NCI-H460 (cell line): ENCODE measurements around the gene CD80. TPM values are rescaled to one million over a fixed set of nuclear protein-coding genes. Genes with fewer than 3 reads are reported as not detected.

Experiments used
- DNase-seq: peaks from one replicate; pipeline ENCODE4 v3.0.0-alpha.2; 2016; ENCODE audit warnings: low read depth; ENCODE audit errors: extremely low read depth
- total RNA-seq: library from RNA; depleted of rRNA; stranded (reverse); fragments of >200 nt; shearing (Covaris generic); gene quantifications from 2 replicates; pipeline ENCODE4 v1.2.3, GENCODE V29; 2014; rRNA removed

Gene CD80
- total RNA-seq, 1 experiment from 2014 or later = not detected

- no peak for DNase-seq
Observed at GRCh38 chr3:119500901-119501300, 58.5 kb downstream of the CD80 start.

- DNase-seq = no peak
Observed at GRCh38 chr3:119500265-119500664, 59.1 kb downstream of the CD80 start.

DNA sequence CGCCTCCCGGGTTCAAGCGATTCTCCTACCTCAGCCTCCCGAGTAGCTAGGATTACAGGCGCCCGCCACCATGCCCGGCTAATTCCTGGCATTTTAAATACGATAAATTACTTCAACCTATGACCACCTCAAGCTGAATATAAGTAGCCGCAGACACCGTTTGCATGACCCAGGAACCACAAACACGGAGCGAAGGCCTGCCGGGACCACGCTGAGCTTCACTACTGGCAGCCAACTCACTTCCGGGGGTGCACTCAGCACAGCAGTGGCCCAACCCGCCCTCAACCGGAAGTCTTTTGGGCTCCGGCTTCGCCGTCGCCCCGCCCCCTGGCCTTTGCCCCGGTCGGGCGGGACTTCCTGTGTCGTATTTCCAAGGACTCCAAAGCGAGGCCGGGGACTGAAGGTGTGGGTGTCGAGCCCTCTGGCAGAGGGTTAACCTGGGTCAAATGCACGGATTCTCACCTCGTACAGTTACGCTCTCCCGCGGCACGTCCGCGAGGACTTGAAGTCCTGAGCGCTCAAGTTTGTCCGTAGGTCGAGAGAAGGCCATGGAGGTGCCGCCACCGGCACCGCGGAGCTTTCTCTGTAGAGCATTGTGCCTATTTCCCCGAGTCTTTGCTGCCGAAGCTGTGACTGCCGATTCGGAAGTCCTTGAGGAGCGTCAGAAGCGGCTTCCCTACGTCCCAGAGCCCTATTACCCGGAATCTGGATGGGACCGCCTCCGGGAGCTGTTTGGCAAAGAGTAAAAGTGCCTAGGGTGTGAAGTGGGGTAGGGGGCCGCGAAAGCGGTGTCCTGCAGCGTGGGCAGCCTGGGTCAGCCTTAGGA lies 61.0 kb downstream of the CD80 start, which contains the start of gene TIMMDC1:
Gene TIMMDC1 (plus strand): TSS at position 362 of the 826 bp plus-strand sequence. CDS start 187 bp downstream, at position 549.
- peak; percentile 89 for DNase-seq

GRCh38 chr3:119497820-119498185 lies 61.6 kb downstream of the CD80 start:
- DNase-seq = no peak

DNA sequence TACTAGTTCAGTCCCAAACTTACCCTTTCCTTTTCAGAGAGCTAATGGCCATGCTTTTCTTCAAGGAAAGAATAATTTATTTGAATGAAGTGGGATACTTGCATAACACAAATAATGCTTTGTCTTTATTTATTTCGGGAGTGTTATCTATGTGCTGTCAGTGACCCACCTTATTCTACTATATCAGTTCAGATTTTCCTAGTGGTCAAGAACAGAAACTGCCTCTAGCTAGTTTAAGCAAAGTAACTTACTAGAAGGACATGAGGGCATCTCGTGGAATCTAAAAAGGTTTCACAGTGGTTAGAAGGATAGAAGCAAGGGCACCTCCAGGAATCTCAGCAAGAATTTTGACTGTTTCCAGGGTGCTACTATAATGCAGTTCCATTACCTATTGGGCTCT lies 64.8 kb downstream of the CD80 start:
- no peak for DNase-seq

DNA sequence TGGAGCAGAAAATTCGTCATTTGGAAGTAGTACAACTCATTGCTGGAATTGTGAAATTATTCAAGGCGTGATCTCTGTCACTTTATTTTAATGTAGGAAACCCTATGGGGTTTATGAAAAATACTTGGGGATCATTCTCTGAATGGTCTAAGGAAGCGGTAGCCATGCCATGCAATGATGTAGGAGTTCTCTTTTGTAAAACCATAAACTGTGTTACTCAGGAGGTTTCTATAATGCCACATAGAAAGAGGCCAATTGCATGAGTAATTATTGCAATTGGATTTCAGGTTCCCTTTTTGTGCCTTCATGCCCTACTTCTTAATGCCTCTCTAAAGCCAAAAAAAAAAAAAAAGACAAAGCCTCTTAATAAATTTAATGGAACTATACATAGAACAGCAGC lies 66.6 kb downstream of the CD80 start:
- DNase-seq = no peak

DNA sequence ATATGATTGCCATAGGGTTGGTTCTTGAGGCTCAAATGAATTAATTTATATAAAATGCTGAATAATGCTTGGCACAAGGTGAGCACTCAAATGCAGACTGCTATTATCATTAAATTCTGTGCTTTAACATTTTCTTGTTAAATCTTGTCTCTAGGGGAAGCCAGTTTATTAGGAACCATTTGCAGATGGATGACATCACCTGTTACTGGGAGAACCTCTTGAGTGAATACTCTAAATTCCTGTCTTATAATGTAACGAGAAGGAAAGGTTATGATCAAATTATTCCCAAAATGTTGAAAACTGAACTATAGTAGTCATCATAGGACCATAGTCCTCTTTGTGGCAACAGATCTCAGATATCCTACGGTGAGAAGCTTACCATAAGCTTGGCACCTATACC lies 67.3 kb downstream of the CD80 start:
- no peak for DNase-seq

DNA sequence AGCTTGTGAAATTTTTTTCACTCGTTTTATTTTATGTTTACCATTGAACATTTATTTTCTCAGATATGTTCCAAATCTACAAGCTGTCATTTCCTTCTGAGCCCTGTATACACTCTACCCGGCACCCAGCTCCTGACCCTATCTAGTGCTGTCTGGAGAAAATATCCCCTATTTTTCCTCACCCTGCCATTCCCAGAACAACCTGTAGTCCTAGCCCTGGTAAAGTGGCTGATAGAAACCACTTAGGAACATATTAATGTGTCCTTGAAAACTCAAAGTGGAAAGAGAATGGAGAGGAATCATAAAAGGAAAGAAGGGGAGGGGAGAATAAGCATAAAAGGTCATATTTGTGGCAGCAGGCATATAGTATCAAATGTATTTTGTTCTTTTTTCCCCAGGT lies 69.3 kb downstream of the CD80 start:
- no peak for DNase-seq

GRCh38 chr3:119485563-119485962 lies 73.9 kb downstream of the CD80 start:
- DNase-seq = no peak

- no peak for DNase-seq
Observed at GRCh38 chr3:119483101-119483500, 76.3 kb downstream of the CD80 start.

- no peak for DNase-seq
Observed at GRCh38 chr3:119481079-119481478, 78.3 kb downstream of the CD80 start.

Other genes starting within 250 kb of the CD80 start
- 31.9 and 36.6 TPM in 2 replicates for gene TMEM39A, start 96.0 kb downstream of the CD80 start, total RNA-seq
- 8.8 and 12.4 TPM in 2 replicates for gene POGLUT1, start 90.7 kb downstream of the CD80 start, total RNA-seq
- 61.1 and 65.6 TPM in 2 replicates for gene TIMMDC1, start 61.1 kb downstream of the CD80 start, total RNA-seq
- gene ADPRH, start 19.9 kb upstream of the CD80 start, total RNA-seq = 0.06 and 0.30 TPM in 2 replicates
- not detected in 2 replicates for gene PLA1A, start 38.3 kb upstream of the CD80 start, total RNA-seq
- 0.38 TPM in 1 of 2 replicates, not detected in the other for gene POPDC2, start 101.0 kb upstream of the CD80 start, total RNA-seq
- gene COX17, start 117.8 kb upstream of the CD80 start, total RNA-seq = 39.9 and 45.8 TPM in 2 replicates
- gene CFAP91, start 143.4 kb upstream of the CD80 start, total RNA-seq = not detected in 2 replicates
- gene NR1I2, start 222.5 kb upstream of the CD80 start, total RNA-seq = 0.12 TPM in 1 of 2 replicates, not detected in the other